GM19438 (cell line): ENCODE results near the gene FRAS1.
"Not testable (repeated sequence)": the region's sequence is repeated elsewhere in the genome, so short reads cannot be mapped to it uniquely, and the experiment has no call there.

ENCODE experiments used
- ATAC-seq: cut with Tn5 transposase; IDR thresholded peaks from one replicate; pipeline ENCODE4 v1.9.1; 2021; ENCODE audit warnings: low read depth; ENCODE audit not compliant: unreplicated experiment

The FRAS1 gene

DNA sequence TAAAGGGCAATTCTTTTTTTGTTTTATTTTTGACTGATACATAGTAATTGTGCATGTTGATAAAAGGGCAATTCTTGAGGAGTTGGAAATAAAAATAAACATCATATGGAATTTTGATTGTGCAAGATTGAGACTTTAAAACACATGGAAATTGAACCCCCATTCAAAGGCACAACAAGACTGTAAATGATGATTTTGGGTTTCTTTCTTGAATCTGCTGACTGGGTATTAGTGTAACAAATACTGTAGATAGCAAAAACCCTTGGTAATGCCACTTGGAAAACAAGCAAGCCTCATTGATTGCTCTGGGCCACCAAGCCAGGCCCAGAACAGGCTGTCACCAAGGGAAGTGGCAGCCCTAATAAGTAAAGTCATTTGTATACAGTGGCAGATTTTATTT is 421.4 kb downstream of the FRAS1 start:
- ATAC-seq: no peak

DNA sequence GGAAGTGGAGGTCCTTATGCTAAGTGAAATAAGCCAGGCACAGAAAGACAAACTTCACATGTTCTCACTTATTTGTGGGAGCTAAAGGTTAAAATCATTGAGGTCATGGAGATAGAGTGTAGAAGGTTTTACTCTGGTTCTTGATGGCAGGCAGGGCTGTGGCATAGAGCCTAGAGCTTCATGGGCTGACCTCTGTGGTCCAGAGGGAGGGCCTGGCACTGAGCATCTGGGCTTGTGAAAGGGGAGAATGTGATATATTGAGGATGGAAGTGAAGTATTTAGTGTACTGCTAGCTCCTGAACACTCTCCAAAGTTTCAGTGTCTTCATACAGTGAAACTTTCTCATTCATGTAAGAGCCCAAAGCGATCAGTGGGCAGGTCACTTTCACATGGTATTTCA is 423.2 kb downstream of the FRAS1 start:
- ATAC-seq: no peak

DNA sequence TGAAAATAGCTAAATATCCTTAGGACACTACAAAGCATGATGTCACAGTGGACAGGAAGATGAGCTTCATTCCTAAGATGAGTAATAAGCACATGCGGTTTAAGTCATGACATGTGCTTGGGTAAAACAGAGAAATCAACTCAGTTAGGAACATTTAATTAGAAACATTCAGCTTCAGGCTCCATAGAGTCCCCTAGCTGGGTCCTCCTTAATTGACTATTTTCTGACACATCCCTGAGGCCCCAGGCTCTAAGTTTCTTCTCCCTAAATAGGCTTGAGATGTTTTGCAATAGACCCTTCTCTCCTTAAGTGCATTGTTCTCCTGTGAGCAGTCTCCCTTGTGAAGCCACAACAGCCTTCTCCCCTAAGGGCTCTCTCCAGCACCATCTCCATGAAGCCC is 424.1 kb downstream of the FRAS1 start:
- no peak for ATAC-seq

DNA sequence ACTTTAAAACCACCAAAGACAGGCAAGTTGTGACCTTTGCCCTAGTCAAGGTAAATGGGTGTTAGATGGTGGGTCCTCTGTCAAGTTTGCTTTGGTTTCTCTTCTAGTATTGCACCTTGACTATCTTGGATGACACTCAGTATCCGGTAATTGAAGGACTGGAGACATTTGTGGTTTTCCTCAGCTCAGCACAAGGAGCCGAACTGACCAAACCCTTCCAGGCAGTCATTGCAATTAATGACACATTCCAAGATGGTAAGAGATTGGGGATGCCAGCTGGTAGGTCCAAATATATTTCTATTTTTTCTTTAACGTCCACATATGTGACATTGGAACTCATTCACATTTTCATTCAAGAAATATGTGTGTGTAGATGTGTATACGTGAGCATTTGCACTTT is 425.2 kb downstream of the FRAS1 start:
- ATAC-seq: no peak

DNA sequence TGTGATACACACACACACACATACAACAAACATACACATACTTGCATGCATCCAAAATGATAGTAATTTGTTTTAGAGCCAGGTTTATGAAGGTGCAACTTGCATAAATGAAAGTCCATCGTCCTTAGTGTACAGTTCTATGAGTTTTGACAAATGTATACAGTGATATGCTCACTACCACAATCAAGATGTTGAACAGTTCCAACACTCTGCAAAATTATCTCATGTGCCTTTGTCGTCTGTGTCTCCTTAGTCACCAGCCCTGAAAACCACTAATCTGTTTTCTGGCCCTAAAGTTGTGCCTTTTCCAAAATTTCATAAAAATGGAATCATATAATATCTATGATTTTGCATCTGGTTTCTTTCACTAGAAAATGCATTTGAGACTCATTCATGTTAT is 426.7 kb downstream of the FRAS1 start:
- ATAC-seq: no peak

DNA sequence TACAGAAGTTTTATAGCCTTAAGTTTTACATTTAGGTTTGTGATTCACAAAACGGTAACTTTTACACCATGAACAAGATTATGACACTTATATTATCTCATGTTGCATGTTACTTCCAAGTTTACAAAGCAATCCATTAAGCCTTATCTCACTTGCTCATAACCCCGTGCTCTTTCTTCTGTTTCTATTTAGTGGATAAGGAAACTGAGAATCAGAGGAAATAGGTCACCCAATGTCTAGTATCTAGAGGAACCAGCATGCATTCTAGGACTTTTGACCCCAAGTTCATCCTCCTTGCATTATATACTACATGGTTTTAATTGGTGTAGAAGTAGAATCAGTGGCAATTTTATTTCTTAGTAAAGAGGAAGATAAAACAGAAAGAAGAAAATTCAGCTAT is 427.5 kb downstream of the FRAS1 start:
- no peak for ATAC-seq

DNA sequence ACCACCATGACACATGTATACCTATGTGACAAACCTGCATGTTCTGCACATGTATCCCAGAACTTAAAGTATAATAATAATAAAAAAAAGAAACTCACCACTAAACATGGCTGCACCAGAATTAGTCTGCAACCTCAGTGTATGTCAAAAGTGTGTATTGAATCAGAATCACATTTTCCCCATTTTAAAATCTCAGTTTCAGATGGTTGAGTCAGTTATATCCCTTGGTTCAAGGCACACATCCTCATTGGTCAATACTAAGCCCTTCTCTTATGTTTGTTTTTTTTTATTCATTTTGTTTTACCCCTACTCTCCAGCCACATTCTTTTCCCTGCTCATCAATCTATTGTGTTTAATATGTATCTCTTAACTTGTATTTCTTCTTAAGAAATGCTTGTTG is 436.6 kb downstream of the FRAS1 start:
- ATAC-seq: no peak

DNA sequence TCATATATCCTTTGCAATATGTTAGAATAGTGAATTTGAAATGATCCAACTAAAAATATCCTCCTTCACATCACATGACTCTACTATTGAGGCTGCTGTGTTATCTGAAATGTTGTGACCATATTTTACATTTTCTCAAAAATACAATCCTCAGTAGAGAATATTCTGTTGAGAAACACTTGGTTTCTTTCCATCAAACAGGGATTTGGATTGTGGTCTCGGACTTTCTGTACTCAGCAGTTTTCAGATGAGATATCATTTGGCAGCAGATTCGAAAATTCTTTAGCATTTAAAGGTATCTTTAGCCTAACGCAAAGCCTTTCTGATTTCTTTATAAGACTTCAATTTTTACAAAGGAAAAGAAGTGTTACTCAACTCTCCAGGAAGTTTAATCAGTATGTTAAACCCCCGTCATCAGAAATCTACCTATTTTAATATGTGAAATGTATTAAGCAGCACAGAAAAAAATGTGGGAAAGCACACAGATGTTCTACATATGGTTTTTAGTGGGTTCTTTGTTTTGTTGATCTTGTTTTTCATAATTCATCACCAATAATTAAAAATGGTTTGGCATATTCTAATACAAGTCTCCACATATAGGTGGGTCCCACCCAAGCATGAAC is 439.0 kb downstream of the FRAS1 start:
- no peak for ATAC-seq

DNA sequence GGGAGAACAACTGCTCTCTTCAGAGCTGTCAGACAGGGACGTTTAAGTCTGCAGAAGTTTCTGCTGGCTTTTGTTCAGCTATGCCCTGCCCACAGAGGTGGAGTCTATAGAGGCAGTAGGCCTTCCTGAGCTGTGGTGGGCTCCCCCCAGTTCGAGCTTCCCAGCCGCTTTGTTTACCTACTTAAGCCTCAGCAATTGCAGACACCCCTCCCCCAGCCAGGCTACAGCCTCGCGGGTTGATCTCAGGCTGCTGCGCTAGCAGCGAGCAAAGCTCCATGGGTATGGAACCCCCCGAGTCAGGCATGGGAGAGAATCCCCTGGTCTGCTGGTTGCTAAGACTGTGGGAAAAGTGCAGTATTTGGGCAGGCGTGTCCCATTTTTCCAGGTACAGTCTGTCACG is 449.1 kb downstream of the FRAS1 start:
- not testable (repeated sequence) for ATAC-seq

DNA sequence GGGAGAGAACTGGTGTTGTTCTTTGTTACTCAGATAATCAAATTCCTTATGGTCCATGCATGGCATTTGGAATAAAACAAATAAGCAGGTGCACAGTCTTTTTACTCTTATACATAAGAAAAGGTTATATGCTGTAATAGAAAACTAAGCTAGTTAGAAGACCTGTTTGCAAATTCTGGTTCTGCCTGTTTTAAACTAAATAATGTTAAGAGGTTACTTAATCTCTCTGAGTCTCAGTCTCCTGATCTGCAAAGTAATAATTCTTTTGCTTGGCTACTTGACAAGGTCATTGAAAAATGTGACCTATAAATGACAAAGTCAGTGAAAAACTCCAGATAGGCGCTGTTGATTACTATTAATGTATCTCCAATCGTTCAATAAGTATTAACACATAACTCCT is 451.9 kb downstream of the FRAS1 start:
- ATAC-seq: no peak

DNA sequence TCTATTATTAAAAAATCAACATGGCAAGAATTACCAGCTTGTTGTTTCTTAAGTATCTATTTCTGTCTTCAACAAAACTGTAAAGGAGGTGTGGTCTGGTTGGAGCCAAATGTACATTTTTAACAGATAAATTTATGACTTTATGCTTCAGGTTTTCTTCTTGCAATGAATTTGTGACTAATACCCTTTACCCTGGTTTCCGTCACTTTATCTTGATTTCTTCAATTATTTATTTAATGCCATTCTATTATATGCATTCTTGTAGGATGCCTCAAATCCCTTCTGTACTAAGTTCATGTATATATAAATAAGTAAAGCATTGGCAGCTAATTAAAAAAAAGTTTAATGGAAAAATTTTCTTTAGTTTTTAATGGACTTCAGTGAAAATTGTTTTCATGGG is 453.0 kb downstream of the FRAS1 start:
- no peak for ATAC-seq

DNA sequence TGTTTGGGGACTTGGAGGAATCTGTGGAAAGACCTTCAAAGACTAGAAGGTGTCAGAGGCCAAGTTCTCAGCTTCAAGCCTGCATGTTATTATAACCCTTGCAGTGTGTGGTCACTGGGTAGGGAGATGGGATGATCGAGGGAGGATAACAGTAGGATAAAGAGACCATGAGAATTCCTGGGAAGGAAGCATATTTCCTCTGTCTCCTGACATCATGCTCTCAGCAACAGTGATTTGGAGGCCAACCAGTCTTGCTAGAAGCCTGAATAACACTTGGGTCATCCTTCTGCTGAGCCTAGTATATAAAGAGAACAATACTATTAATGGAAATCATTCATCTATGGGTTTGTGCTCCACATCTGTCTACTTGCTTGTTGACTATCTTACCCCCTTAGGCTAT is 453.6 kb downstream of the FRAS1 start:
- ATAC-seq: no peak

DNA sequence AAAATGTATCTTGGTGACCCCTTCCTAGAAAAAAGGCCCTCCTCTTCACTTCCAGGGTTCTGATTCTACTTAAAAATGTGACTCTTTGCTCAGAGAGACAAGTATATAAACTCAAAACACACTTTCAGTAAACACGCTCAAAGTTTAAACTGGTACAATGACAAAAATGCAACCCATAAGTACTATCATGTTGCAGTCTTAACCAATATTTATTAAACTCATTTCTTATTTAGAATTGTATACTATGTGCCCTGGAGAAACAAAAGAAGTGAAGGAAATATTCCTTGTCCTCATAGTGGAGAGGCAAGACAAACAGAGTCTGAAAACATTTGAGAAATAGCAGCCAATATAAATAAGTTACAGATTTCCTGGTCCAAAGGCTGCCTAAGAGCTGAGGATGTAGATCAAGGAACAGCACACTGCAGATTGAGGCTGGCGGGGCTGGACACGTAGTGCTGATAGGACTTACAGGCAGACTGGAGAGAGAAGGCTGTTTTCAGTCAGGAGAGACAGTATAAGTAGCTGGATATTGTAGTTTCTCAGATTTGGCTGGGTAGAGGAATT is 455.3 kb downstream of the FRAS1 start:
- no peak for ATAC-seq

DNA sequence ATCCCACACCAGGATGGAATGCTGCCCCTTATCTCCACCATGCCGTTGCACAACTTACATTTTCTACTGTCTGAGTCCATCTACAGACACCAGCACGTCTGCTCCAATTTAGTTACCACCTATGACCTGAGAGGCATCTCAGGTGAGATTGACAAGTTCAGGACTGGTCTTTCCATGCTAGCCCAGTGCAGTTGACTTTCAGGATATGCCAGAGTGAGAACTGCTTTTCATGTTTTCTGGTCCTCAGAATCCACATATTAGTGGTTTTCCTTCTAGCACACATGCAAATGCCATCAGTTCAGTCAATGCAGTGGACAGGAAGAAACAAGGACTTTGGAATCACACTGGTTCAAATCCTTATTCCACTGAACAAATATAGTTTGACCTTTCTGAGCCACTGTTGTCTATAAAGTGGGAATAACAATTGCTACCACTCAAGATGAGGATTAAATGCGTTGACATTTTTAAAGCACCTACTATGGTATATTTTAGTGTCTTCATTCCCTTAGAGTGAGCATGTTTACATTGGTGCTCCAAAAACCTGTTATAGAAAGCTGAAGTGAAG is 456.4 kb downstream of the FRAS1 start:
- no peak for ATAC-seq

DNA sequence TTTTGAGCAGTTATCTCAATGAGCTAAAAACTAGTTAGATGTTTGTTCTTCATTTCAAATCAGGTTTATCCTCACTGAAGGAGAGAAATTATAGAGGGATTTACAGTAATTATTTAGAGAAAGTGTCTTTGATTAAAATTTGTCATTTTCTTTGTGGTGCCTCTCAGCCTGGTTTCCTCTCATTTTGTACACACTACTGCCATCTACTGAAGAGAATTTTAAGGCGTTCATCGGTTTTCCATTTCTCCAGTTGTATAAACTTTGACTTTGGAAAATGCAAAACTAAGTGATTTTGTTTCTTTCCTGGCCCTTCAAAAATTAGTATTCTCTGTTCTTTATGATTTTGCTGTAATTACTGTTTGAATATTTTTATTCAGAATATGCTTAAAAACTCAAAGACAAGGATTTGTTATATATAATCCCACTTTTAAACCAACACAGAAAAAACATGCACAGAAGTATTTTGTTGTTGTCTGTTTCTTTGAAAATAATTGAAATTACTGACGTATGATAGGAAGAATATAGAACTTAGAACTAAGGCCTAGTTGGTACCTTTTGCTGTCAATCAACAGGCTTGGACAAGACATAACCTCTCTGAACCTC is 460.0 kb downstream of the FRAS1 start:
- ATAC-seq: no peak

DNA sequence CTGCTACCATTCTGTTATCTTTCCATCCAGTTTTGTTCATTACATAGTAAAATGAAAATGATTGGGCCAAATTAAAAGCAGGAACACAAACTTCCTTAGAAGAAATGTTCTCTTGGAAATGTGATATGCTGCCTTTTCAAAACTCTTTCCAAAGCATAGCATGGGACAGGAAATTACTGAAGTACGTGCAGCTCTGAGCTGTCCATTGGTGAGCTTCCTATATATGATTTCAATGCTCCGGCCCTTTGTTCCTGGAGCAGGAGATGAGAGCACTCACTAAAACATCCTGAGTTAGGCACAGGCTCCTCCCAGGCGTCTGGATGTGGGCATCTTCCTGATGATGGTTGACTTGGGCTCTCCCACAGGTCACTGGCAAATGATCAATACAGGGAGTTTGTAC is 461.4 kb downstream of the FRAS1 start:
- ATAC-seq: no peak

DNA sequence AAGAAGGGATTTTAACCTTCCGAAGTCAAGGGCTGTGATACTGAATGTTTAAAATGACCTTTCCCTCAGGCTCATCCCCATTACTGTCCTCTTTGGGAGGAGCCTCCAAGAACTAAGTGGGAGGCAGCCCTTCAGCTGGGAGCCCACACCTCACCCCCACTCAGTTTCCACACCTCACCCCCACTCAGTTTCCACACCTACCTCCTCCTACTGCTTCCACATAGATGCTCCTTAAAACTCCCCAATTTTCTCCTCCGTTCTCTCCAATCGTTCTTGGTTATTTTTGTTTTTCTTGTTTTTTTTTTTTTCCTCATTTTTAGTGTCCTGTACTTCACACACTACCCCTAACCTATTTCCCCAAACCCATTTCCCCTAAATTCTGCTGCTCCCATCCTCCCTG is 462.8 kb downstream of the FRAS1 start:
- no peak for ATAC-seq

DNA sequence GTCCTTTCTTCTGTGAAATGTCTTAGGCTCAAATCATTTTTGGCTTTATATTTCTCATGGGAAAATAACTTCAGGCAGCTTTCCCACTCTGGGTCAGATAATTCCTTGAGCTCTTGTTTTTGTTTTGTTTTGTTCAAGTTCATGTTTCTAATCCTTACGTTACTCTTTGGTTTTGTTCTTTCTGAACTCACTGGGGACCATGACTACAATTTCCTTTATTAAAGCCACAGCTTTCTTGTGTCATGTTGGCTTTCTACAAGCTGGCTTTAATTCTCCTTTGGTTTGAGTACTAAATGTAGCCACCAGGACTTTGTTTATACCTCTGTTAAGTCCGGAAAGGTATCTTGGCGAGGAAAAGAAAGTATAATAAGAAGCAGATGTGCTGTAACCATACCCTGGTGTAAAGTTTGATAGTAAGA is 463.7 kb downstream of the FRAS1 start:
- ATAC-seq: no peak

DNA sequence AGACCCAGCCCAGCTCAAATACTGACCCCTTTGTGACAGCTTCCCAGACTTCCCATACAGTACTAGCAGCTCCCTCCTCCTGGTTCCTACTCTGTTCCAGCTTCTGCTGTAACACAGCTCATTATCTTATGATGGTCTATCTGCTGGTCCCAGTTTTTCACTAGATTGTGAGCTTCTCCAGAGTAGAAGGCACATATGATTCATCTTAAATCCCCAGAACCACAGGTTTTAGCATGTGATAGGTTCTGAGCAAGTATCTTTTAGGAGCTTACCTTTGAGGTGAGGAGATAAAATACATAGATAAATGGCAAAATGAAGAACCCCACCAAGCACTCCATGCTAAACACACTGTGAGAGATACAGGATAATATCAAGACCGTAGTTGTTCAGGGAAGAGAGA is 466.9 kb downstream of the FRAS1 start:
- no peak for ATAC-seq

DNA sequence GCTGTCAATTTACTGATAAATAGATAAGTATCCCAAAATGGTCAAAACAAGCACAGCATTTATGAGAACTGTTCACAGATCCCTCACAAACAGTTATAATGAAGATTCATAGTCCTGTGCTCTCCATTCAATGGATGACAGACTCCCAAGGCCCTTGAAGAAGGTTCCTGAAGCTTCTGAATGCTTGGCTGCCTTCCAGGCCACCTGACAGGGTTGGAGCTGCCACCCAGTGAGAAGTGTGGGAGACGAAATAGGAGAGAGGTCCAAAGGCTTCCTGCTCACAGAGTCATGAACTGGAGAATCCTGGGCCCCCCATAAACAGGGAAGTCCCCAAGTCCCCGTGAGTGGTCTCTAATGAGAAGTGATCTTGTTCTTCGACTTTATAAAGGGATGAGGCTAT is 468.4 kb downstream of the FRAS1 start:
- ATAC-seq: no peak

DNA sequence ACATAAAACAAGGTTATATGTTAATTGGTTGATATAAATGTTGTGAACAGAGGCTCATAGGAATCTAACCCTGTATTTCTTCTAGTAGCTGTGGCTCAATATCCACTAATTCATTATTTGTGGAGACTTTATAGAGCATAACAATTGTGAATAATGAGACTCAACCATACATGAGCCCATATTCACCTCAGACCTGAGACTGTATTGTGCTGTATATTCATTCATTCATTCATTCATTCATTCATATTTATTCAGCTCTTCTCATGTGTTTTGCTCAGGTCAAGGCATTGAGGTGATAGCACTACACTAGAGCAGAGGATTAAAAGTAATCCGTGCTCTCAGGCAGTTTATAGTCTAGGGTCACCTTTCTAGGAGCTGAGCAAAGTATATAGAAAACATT is 470.0 kb downstream of the FRAS1 start:
- no peak for ATAC-seq

DNA sequence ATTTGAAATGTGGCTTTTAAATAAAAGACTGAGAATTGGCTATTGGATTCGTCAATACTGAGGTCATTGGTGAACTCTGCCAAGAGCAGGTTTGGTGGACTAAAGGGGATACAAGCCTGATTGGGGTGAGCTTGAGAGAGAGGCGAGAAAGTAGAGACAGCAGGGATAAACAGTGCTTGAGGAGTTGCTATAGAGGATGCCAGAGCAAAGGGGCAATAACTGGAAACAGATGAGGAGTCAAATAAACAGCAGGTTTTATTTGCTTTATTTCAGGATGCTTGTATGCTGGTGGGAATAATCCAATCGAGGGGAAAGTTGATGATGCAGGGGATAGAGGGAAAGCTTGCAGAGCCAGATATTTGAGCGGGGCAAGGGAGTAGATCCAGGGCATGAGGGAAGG is 470.4 kb downstream of the FRAS1 start:
- ATAC-seq: no peak
